ENCODE measurements around the gene RYR2. TPM values are rescaled to one million over a fixed set of nuclear protein-coding genes. Genes with fewer than 3 reads are reported as not detected.

The RYR2 gene
- total and polyA plus RNA-seq, 11 donors, result 77.7 to 1,319 (median 805) TPM

- Histone ChIP-seq H3K27ac (peak overlapping the region in 4 of 12 donors; percentile 7 to 50 (median 34)), H3K4me1 (peaks cover 0 to 77% (median 30%) of the 10 kb centered on the region in 12 donors), H3K4me3 (no peak overlapping the region), H3K9me3 (no peaks in the 10 kb centered on the region), H3K27me3 (no peaks in the 10 kb centered on the region), H3K36me3 (peaks cover 0 to 5% (median 0%) of the 10 kb centered on the region in 9 donors)
- WGBS, 4 donors, result 34 to 54% (median 39%) methylated on average over 2 of the region's 2 CpGs
- ATAC-seq (no peak), DNase-seq (no peak)
- intact Hi-C loops (cut with DNase I), result no loop called here
- TF ChIP-seq CTCF (IDR thresholded peaks at IDR 0.05) (no peak), POLR2A (IDR thresholded peaks at IDR 0.05) (no peak)
These were observed 138.3 kb downstream of the RYR2 start for GRCh38 chr1:237180256-237180655.

GRCh38 chr1:237181743-237182317 is 139.8 kb downstream of the RYR2 start:
- intact Hi-C loops (cut with DNase I), result no loop called here
- ATAC-seq (peak in 3 of 4 donors; percentile 22 to 44 (median 27)), DNase-seq (peak in 1 of 5 donors; percentile 54)
- Histone ChIP-seq H3K27ac (peak overlapping the region in 7 of 12 donors; percentile 1 to 77 (median 43)), H3K4me3 (no peak overlapping the region), H3K36me3 (peaks cover 0 to 11% (median 0%) of the 10 kb centered on the region in 9 donors), H3K27me3 (no peaks in the 10 kb centered on the region), H3K4me1 (peaks cover 0 to 86% (median 39%) of the 10 kb centered on the region in 12 donors), H3K9me3 (no peaks in the 10 kb centered on the region)
- 60 to 65% (median 64%) methylated on average over 12 of the region's 12 CpGs for WGBS, 4 donors
- TF ChIP-seq POLR2A (IDR thresholded peaks at IDR 0.05), result no peak
- no peak for TF ChIP-seq CTCF (IDR thresholded peaks at IDR 0.05)

- TF ChIP-seq CTCF (IDR thresholded peaks at IDR 0.05) (no peak), POLR2A (IDR thresholded peaks at IDR 0.05) (no peak)
- peaks cover 0 to 11% (median 0%) of the 10 kb centered on the region in 9 donors for H3K36me3 ChIP-seq
- 50 to 60% (median 56%) methylated on average over 7 of the region's 7 CpGs for WGBS, 4 donors
- no peak overlapping the region for H3K4me3 ChIP-seq
- no peak for DNase-seq
- no peaks in the 10 kb centered on the region for H3K9me3 ChIP-seq
- H3K27ac ChIP-seq, result peak overlapping the region in 5 of 12 donors; percentile 9 to 42 (median 23)
- peak in 1 of 4 donors; percentile 2 for ATAC-seq
- peaks cover 0 to 94% (median 42%) of the 10 kb centered on the region in 12 donors for H3K4me1 ChIP-seq
- intact Hi-C loops (cut with DNase I), result no loop called here
- no peaks in the 10 kb centered on the region for H3K27me3 ChIP-seq
These were observed 142.1 kb downstream of the RYR2 start for GRCh38 chr1:237183963-237184540.

- Histone ChIP-seq H3K36me3 (peaks cover 0 to 11% (median 0%) of the 10 kb centered on the region in 9 donors), H3K4me3 (no peak overlapping the region), H3K4me1 (peaks cover 0 to 94% (median 37%) of the 10 kb centered on the region in 12 donors), H3K27me3 (no peaks in the 10 kb centered on the region), H3K9me3 (no peaks in the 10 kb centered on the region), H3K27ac (peak overlapping the region in 8 of 12 donors; percentile 9 to 55 (median 30))
- WGBS, 4 donors, result 29 to 32% (median 30%) methylated on average over 8 of the region's 8 CpGs
- intact Hi-C loops (cut with DNase I), result no loop called here
- DNase-seq (no peak), ATAC-seq (peak; percentile 18 to 40 (median 22))
- TF ChIP-seq POLR2A (IDR thresholded peaks at IDR 0.05) (no peak), CTCF (IDR thresholded peaks at IDR 0.05) (no peak)
These were observed 144.7 kb downstream of the RYR2 start for GRCh38 chr1:237186675-237187074.

All from heart left ventricle (tissue), 16 donors.